Keratinocyte (primary cell): Measurements from ENCODE around the gene CDYL2.

ENCODE experiments used
- EZH2 ChIP-seq: IDR thresholded peaks from one replicate; pipeline ENCODE4 v1.6.1; 2012; ENCODE audit warnings: inconsistent platforms, mild to moderate bottlenecking, low read length, moderate library complexity
- TF ChIP-seq, protein P1 (sequence below), 3 experiments: IDR thresholded peaks in 1 of 3; conservative IDR thresholded peaks in 1 of 3; optimal IDR thresholded peaks in 1 of 3; 2 replicates in 2 of 3; 3 replicates in 1 of 3; pipeline versions ENCODE3 to v1.5.1; 2011; ENCODE audit warnings: low read length in 3 of 3, mild to moderate bottlenecking in 3 of 3, moderate library complexity in 2 of 3, control low read depth in 1 of 3, inconsistent platforms in 1 of 3; ENCODE audit not compliant: insufficient read depth in 2 of 3; ENCODE audit errors: extremely low read depth in 1 of 3

DNA sequence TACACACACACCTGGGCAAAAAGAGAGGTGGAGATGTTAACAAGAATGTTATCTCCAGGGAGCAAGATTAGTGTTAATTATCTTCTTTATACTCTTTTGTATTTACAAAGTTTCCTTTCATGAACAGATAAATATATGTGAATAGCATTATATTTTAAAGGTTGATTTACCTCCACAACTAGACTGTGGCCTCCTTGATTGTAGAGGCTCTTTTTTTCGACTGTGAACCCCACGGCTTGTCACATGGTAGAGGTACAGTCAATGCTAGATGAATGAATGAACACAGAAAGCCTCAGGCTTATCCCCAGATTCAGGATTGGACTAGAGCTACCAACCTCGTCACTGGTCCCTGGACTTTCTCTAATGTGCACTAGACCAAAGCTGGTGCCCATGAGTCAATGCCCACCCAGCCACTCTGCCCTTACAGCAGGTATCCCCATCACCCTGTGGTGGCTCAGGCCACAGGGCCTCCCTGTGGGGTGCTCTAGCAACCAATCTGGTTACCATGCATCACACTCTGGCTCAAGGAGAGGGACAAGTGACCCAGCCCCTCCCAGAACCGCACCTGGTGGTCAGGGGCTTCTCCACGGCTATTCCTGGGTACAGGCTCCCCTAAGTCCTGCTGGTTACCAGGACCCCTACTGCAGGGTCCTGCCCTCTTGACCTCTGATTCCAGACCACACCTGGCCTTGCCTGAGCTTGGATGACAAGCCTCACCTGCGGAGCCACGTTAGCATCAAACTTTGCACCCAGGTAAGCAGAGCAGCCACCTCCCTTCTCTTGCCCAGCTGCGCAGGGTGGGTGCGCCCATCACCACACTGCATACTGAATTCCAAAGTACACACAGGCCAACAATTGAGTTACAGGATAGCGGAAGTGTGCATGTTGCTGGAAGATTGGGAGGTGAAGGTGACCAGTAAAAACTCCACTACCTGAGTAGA is 101.0 kb downstream of the CDYL2 start:
- TF ChIP-seq, protein P1, sequence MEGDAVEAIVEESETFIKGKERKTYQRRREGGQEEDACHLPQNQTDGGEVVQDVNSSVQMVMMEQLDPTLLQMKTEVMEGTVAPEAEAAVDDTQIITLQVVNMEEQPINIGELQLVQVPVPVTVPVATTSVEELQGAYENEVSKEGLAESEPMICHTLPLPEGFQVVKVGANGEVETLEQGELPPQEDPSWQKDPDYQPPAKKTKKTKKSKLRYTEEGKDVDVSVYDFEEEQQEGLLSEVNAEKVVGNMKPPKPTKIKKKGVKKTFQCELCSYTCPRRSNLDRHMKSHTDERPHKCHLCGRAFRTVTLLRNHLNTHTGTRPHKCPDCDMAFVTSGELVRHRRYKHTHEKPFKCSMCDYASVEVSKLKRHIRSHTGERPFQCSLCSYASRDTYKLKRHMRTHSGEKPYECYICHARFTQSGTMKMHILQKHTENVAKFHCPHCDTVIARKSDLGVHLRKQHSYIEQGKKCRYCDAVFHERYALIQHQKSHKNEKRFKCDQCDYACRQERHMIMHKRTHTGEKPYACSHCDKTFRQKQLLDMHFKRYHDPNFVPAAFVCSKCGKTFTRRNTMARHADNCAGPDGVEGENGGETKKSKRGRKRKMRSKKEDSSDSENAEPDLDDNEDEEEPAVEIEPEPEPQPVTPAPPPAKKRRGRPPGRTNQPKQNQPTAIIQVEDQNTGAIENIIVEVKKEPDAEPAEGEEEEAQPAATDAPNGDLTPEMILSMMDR (optimal IDR thresholded peaks at IDR 0.05 in 1 of 3, IDR thresholded peaks at IDR 0.05 in 1 of 3, conservative IDR thresholded peaks at IDR 0.05 in 1 of 3; ENCODE audit: extremely low read depth in 1 of 3, insufficient read depth in 2 of 3, low read length in 3 of 3), result no peak
- TF ChIP-seq EZH2, result no peak
